CD4-positive, alpha-beta T cell treated with Interleukin-2 at 100 ng/mL for 4 hours (primary cell): Measurements from ENCODE around the gene CIT.

Experiments
- DNase-seq: peaks from one replicate; pipeline ENCODE4 v3.0.0-alpha.2; 2020; ENCODE audit warnings: low spot score

Gene CIT

DNA sequence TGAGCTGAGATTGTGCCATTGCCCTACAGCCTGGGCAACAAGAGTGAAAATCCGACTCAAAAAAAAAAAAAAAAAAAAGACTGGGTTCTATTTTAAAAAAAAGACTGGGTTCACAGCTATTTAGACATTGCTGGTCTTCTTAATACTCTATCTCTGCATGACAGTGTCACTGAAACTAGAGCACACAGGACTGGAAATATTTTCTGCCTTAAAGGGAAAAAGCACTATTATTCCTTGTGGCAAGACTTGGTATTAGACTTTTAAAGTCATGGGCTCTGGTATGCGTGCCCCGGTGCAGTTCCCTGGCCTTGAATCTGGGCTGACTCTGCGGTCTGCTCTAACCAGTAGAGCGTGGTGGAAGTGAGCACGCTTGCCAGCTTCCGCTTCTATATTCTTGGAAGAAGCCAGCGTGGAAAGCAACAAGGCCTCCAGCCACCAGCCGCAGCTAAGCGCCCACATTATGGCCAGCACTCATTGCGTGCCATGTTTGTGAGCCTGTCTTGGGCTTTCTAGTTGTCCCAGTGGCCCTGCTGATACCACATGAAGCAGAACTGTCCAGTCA, 177.8 kb downstream of the CIT start:
- no peak for DNase-seq

DNA sequence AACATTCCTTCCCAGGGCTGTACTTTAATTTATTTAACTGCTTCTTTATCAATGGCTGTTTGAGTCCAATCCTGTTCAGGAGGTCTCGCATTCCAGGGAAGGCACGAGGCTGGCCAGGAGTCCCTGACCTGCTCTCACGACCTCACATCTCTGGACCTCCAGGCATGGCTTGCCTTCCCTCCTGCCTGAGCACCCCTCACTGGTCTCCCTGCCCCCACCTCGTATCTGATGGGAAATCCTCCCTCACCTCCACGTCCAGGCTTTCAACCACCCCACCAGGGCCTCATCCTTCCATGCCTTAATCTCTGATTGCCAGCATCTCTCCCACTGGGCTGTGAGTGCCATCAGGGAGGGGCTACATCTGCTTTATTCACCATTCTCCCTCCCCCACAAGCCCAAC, 180.2 kb downstream of the CIT start:
- no peak for DNase-seq

DNA sequence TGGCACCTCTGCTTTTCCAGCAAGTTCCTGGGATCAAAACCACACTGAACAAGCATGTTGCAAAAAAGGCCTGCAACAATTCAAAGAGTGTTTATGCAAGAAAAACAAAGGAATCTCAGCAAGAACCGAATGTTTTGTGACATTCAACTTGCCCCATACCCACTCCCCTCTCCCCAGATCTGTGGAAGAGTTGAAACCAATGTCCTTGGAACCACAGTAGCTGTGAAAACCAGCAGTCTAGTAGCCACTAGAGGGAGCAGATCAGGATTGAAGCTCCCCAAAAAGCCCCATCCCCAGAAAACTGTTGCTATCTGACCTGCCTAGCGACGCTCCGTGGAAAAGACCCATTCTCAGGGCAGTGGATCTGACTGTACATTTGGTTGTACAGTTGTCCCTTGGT, 182.1 kb downstream of the CIT start:
- no peak for DNase-seq

DNA sequence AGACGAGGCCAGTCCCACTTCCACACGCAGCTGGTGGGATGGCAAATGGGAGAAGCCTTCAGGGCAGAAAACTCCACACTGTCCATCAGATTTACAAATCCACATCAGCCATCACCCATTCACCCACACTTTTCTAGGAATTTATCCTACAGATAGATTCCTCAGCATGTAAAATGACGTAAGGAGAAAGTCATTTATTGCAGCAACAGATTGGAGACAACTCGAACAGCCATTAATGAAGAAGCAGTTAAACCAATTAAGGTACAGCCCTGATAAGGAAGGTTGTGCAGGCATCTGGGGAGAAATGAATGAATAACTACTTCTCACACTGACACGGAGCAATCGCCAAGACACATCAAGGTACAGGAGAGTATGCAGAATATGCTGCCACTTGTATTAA, 183.0 kb downstream of the CIT start:
- DNase-seq, result no peak

DNA sequence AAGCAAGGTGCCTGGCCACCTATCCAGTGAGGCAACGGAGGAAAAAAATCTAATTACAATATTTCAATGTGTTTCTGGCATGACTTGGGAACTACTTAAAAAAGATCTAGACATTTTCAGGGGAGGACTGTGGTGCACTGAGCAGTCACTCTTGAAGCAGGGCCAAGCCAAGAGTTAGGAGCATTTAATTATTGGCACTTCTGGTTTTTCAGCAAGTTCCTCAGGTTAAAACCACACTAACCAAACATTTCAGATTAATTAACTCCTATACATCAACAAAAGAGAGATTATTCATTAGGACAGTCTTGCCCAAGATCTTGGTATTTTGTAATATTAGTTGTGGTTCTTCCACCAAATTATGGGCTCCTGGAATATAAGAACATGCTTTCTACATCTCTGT, 183.6 kb downstream of the CIT start:
- DNase-seq, result no peak

DNA sequence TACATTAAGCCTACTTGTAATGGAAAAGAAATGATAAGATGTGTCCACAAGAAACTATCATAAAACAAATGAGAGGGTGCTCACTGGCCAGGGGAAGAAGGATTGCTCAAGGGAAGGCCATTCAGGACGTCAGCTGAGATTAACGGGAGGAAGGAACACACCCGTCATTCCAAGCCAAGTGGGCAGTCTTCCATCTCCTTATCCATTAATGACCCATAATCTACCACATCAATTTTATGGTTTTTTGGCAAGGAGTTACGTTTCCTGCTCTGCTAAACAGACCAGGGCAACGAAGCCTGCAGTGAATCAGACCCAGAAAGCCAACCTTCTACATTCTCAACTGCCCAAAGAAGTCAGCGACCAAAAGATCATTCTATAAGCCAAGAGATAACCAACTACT, 184.1 kb downstream of the CIT start:
- DNase-seq, result no peak

DNA sequence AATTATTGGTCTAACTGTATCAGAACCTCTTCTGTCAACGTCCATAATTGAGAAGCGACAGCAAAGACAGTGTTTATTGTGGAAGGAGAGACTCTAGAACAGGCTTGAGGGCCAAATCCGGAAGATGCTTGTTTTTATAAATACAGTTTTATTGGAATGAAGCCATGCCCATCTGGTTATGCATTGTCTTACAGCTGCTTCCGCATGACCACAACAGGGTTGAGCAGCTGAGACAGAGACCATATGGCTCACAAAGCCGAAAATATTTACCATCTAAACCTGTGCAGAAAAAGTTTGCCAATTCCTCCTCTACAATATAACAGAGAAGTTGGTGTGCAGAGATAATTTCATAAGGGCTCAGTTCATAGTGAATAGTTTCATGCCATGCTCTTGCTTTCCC, 184.7 kb downstream of the CIT start:
- DNase-seq, result no peak

DNA sequence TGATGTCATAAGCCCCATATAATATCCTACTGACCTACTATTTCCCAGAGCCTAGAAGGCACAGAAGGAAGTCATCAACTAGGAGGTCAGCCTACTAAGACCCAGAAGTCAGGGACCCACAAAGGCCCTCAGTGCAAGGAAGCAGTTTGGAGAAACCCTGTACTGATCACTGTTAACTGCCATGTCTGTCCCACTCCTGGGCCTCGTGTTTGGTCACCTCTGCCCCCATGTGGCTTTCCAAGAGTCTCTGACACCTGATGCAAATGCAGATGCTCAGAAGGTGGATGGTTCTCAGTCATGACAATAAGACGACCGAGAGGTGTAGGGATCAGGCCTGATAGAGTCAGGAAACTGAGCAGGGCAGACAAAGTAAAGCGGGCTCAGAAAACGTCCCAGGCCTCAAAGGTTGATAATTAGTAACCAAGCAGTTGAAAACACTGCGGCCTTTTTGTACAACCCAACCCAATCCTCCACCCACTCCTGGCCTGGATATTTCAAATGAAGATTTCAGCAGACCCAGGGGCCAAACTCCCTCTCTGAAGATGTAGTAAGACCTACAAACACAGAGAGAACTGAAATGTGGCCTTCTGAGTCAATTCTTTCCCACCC, 185.8 kb downstream of the CIT start:
- no peak for DNase-seq

DNA sequence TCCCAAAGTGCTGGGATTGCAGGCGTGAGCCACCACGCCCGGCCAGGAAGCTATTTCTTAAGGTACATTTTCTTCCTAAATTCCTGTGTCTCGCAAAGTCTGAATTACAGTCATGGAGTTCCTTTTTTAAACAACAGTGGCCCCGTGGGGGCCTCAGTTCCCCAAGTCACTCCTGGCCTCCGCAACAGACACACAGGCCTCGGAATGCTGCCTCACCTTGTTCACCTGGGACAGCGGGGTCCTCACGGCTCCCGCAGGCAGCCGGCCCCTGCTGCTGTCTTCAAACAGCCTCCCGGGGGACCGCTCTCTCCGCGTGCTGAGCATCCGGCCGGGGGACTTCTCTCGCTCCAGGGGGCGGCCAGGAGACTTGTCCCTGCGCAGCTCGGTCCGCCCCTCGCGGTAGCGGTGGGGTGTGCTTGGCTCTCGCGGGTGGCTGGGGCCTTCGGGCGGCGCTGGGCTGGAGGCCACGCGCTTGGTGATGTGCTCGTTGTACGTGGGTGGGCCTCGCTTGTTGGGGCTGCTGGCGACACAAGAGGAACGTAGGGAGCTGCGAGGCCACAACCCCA, 187.1 kb downstream of the CIT start:
- no peak for DNase-seq

DNA sequence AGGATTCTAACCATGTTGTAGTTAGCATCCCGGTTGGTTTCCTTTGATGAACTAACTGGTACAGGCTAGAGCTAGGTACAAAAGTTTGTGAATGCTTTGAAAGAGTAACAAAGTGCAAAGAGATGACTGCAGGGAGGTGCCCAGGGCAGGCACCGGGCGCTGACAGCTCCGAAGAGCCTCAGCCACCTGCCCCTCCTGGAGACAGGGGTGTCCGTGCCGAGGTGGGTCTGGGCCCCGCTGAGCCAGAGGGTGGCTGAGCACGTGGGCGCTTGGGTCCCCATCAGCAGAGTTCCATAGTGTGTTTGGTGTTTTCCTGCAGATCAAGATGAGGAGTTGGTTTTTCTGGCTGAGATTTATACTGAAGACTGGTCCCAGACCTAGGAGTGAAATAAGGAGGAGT, 189.2 kb downstream of the CIT start:
- no peak for DNase-seq

DNA sequence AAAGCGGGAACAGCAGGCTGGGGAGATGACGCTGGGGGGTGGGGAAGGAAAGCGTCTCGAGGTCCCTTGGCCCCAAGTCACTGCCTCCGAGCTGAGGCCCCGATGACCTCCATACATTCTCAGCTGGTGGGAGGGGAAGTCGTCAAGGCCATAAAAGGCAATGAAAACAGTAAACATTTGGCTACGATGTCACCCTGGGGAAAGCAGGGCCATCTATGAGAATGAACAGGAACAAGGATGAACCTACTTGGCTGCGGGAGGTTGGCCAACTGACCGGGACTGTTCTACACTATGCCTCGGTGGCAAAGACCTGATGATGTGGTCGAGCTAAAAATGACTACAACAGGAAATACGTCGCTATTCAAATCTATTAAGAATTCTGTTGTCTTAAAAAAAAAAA, 189.7 kb downstream of the CIT start:
- DNase-seq, result no peak

DNA sequence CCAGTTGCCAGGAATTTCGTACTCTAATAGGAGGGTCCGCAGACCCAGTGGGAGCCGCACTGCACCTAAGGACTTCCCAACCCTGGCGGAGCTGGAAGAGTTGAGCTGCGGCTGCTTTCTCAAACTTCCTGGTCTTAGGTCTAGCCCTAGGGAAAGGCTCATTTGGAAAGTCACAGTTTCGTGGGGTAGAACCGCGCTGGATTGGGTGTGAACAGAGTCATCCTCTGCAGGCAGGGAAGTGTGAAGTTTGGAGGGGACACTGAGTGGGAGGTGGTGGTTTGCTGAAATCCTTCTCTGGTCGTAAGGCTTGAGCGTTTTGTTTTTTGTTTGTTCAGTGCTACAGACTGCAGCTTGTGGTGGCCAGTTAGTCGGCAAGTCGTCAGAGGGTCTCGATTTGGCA, 190.3 kb downstream of the CIT start:
- DNase-seq, result no peak

DNA sequence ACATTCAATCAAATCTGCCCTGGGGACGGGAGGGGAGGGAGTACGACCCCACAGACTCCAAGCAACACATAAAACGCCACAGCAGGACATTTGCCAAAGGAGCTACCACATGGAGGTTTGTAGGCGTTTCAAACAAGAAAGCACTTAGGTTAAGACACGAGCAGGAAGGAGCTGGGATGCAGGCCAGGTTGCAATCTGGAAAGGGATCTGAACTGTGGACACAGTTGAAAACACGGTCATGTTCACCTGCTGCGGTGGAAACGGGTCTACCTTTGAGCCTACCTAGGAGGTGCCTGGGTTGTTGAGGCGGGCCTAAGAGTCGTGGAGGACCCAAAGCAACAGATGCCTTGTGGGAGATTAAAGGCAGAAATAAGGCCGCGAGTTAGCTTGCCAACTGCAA, 190.8 kb downstream of the CIT start:
- DNase-seq, result no peak

DNA sequence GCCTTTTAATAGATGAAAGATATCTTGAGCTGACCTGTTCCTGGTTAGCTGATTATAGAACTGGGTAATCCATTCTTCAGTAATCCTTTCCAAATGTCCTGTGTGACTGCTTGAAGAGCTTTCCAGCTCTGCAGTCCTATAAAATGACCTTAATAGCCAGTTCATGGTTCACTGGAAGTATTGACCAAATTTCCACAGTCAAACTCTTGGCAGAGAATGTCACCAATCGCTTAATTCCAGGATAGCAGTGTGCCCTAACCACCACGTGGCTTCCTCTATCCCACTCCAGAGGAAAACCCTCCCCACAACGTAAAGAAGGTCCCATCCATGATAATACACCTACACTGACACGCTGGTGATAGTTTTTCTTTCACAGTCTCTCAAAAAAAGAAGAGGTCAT, 191.7 kb downstream of the CIT start:
- DNase-seq, result no peak

DNA sequence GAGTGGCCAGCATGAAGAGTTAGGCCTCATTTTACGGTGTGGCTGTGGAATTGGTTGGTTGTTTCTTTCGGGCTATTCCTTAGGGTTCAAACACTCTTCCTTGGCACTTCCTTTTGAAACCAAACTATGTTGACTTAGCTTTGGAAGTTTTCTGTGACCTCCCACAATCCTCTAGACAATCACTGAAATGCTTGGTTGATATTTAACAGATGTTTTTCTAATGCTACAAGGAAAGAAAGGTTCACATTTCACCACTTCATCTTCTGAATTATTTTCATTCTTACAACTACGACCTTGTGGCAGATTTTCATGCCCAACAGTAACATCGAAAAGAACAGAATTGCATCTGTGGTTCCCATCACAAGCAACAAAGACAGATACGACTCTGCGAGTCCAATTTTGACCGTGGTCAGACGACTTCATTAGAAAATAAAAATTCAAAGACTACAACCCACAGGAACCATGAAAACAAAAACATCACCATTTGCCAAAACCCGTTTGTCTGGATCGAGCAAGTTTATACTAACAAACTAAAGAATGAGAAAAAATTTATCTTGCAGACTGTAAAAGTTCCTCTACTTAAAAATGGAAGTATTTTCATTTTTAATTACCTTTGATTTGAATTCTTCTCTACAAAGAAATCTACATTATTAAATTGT, 192.3 kb downstream of the CIT start:
- no peak for DNase-seq

DNA sequence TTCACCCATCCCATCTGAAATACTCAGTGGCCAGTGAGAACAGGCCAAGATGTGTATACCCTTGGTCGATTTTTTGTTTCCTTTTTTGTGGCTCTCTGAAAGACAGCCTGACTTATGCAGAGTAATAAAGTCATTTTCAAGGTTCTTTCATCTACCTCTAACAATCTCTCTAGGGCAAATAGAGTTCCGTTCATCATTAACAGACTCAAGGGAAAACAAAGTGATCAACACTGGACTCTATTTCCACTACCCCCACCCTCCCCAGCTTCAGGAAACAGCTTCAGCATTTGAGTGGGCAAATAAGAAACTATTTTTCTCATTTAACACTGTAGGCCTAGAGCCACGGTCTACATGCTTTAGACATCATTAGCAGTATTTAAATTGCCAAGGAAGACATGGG, 193.3 kb downstream of the CIT start:
- no peak for DNase-seq

DNA sequence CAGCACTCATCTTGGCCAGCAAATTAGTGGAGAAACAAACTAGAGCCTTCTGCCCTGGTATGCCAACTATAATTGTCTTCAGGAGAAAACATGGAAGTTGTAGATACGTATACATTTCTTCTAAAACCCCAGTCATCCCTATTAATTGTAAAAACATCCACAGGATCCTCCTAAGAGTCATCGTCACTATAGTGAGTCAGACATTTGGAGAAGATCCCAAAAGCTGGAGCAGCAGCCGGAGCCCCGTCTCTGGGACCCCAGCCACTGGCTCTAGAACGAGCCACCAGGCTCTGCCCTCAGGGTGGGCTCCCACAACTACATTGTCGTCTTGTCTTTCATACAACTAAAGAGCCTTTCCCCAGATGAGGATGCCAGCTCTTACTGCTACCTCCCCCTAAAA, 193.7 kb downstream of the CIT start:
- DNase-seq, result no peak

DNA sequence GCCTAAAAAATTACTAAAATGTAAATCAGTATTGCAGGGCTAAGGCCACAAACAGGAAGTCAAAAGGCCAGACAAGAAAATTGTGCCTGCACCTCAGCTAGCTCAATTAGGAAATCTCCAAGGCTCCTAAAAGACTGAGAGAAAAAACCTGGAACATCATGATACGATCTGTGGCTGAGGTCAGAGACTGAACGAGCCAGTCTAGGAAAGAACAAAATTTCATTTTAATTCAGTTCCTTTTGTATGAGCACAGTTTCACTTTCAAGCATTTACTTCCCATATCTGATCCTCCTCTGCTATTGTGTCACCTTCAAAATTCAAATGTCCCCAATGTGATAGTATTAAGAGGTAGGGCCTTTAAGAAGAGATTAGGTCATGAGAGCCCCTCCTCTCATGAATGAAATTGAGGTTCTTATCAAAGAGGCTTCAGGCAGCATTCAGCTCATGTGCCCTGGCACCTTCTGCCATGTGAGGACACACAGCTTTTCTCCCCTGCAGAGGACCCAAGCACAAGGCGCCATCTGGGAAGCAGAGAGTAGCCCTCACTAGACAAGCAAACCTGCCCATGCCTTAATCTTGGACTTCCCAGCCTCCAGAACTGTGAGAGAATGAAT, 194.4 kb downstream of the CIT start:
- DNase-seq, result no peak

DNA sequence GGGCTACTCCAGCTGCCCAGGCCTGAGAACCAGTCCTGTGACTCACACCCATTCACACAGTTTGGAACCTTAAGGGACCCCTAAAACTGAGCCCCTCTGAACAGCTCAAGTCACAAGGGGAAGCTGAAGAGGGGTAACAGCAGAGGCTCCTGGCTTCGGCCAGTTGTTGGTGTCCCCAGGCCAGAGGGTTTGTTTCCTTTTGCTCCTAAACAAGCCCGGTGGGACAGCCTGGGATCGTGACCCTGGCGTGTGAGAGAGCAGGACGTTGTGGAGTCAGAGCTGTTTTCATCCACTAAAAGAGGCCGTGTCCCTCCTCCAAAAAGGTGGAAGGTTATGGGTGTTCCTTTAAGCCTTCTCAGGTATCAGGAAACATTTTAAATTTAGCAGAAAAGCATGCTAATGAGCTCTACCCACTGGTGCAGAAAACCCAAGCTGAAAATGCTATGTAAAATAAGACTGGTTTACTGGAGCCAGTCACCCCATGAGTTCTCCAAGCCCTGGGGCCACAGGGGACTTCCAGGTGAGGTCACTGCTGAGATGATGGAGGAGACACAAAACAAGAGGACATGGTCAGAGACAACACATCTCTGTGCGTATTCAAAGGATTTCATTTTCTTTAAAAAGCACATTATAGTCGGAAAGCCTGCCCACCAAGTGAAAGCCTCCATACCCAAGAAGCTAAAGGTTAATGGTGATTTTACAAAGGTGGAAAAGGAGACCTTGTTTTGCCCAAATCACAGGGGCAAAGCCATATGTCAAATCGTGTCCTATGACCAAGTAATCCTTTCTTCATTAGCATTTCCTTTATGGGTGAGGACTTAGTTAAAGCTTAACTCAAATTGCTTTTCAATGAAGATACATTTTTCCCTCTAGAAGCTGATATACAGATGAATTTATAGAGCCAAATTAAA, 195.1 kb downstream of the CIT start:
- DNase-seq, result no peak

DNA sequence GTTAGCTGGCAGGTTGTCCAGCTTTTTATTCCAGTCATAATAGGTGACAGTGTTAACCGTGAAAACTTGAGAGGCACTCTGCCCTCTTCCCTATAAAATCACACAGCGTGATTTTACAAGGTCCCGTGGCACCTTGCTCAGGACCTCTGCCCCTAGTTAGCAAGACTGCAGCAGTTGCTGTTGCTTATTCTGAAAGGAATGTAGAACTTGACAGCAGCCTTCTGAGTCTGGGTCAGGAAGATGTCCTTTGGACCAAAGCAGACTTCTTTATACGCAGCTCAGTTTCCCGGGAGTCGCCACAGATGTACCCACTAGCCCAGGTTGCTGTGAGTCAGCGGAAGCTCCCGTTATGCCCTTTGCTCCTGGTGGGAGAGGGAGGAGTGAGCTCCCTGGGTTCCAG, 196.0 kb downstream of the CIT start:
- DNase-seq, result no peak

DNA sequence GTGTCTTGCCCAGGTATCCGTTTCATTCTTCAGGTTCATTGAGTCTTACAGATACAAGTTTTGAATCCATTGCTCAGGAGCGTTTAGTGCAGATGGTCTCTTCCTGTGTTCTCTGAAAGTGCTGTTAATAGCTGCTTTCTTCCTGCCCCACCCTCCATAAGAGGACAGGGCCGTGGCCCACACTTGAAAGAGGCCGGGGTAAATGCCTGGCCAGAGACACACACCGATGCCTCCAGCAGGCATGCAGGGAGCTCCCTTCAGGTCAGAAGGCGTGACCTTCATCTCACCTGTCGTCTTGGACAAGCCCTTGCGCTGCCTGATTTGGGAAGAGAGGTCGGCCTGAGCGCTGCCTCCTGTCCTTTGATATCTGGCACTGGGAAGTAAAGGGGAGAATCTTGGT, 197.6 kb downstream of the CIT start:
- no peak for DNase-seq

DNA sequence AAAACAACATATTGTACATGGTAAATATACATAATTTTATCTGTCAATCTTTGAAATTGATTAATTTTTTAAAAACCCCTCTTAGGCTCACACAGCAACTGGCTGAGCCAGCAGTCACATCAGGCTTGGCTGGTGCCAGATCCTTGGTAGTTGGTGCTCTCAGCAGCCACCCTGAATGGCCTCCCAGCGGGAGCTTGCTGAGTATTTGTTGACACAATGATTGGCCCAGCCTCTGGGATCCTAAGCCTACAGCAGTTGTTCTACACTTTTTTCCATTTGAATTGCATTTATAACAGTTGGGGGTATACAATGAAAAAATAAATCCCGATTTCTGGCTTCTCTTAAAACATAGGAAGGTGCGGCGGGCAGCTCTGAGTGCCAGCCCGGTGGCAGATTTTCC, 198.0 kb downstream of the CIT start:
- no peak for DNase-seq
